GM18873 (cell line): Measurements from ENCODE around the gene CDK5R2.
"Not testable (repeated sequence)": the region's sequence is repeated elsewhere in the genome, so short reads cannot be mapped to it uniquely, and the experiment has no call there.

Source experiments
- ATAC-seq: cut with Tn5 transposase; IDR thresholded peaks from one replicate; pipeline ENCODE4 v1.9.1; 2021; ENCODE audit warnings: mild to moderate bottlenecking, moderate library complexity, moderate number of reproducible peaks; ENCODE audit not compliant: unreplicated experiment, low FRiP score

CDK5R2 gene

DNA sequence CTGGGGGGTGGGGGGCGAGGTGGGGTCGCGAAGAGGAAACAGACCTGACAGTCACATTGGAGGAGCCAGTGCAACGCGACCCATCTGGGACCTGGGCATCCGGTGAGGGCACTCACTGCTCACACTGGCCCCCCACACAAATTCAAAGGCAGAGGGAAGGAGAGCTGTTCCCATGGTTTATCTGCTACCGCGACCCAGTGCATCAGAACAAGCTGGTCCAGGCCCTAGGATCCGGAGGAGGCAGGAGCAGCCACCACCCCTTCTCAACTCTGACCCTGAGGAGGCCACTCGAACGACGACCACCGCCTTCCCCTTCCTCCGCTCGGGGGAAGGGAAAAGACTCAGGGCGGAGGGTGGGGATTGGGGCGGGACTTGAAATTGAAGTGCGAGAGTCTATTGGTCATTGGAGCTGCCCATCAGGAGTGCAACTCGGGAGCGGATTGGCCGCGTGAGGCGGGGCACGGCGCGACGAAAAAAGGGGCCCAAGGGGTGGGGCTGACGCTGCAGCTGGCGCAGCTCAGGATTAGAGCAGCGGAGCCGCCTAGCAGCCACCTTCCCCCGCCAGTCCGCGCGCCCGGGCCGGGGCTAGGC is at the start of gene CDK5R2:
TSS of gene CDK5R2 (plus strand) at position 526 of the 591 bp plus-strand sequence. CDS start 155 bp downstream, outside the sequence.
- ATAC-seq: peak; percentile 94

DNA sequence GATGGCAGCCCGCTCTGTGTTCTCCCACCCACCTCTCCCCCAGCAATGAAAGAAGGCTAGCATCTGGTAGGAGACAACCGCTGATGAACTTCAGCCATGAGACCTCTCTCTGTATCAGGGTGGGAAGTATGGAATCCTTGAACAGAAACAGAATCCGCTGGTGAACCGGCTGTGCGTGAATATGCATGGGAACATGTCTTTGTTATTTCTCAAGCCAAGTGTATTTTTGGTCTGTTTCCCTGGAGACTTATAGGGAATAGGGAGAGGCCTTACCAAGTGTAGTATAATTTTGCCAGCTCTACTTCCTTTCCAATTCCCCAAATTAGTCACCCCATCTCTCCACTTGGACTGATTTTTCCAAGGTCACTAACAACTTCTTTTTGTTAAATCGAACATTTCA is 48.7 kb upstream of the CDK5R2 start:
- no peak for ATAC-seq

DNA sequence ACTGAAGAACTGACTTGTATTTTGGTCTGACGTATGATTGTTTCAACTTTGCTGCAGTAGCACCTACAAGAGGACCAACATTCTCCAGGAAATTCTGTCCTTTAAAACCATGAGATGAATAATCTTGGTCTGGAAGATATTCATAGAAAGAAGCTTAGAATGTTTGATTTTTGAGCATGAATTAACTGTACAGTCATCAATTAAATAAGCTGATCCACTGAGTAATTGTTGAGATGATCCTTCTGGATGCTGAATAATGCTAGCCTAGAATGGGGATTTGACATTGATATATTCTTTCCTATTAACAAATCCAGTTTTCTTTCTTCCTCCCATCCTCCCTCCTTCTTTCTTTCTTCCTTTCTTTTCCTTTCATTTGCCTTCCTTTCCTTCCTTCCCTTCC is 39.0 kb upstream of the CDK5R2 start:
- ATAC-seq: no peak

DNA sequence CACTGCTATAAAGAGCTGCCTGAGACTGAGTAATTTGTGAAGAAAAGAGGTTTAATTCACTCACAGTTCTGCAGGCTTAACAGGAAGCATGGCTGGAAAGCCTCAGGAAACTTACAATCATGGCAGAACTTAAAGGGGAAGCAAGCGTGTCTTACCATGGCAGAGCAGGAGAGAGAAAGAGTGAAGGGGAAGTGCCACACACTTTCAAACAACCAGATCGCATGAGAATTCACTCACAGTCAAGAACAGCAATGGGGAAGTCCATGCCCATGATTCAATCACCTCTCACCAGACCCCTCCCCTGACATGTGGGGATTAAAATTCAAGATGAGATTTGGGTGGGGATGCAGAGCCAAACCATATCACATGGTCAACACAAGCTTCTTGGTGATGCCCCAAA is 34.7 kb upstream of the CDK5R2 start:
- ATAC-seq: no peak

DNA sequence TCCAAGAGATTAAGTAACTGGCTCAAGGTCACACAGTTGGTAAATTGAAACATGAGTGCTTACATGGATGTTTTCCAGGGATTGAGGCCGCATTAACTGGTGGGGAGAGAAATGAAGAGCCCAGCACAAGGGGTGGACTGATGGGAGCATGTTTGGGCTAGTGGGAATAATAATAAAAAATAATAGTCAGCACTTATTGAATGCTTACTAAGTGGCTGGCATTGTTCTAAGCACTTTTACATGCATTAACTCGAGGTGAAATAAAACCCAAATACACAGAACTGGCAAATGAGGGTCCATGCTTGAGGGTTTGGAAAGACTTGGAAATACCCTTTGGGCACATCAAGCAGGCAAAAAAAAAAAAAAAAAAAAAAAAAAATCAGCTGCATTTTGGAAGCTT is 34.0 kb upstream of the CDK5R2 start:
- ATAC-seq: no peak

DNA sequence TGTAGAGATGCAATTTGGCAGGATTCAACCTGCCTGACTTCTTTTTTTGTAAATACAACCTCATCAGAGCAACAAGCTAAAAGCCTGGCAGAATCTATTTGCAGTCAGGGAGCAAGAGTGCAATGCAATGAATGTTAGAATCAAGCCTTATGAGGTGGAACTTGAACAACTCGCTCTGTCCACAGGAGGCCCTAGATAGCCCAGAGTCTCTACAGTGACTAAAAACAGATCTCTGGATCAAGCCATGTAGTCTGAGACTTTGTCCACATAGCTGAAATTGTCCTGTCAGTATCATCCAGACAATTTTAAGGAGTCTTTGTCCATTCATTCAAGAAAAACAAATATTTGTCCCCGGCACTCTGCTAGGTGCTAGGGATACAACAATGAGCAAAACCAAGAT is 32.0 kb upstream of the CDK5R2 start:
- ATAC-seq: no peak

DNA sequence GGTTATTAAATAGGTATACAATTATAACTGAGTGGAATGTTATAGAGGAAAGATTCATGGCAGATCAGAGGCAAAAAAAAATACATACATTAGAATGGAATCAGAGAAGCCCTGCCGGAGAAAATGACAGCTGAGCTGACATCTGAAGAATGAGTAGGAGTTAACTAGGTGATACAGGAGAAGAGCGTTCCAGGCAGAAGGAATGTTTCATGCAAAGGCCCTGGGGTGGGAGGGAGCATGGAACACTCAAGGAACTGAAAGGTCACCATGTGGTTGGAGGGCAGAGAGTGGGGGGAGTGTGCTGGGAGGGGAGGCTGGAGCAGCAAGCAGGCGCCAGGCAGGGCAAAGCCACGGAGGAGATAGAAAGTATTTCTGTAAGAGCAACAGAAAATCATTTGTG is 31.6 kb upstream of the CDK5R2 start:
- no peak for ATAC-seq

DNA sequence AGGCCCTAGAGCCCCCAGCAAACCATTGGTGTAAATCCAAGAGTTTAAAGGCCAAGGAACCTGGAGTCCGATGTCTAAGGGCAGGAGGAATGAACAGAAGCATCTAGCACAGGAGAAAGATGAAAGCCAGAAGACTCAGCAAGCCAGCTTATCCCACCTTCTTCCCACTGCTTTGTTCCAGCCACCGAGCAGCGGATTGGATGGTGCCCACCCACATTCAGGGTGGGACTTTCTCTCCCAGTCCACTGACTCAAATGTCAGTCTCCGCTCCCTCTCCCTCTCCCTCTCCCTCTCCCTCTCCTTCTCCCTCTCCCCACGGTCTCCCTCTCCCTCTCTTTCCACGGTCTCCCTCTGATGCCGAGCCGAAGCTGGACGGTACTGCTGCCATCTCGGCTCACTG is 29.0 kb upstream of the CDK5R2 start:
- ATAC-seq: not testable (repeated sequence)

DNA sequence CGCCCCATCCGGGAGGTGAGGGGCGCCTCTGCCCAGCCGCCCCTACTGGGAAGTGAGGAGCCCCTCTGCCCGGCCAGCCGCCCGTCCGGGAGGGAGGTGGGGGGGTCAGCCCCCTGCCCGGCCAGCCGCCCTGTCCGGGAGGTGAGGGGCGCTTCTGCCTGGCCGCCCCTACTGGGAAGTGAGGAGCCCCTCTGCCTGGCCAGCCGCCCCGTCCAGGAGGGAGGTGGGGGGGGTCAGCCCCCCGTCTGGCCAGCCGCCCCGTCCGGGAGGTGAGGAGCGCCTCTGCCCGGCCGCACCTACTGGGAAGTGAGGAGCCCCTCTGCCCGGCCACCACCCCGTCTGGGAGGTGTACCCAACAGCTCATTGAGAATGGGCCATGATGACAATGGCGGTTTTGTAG is 27.7 kb upstream of the CDK5R2 start:
- not testable (repeated sequence) for ATAC-seq

DNA sequence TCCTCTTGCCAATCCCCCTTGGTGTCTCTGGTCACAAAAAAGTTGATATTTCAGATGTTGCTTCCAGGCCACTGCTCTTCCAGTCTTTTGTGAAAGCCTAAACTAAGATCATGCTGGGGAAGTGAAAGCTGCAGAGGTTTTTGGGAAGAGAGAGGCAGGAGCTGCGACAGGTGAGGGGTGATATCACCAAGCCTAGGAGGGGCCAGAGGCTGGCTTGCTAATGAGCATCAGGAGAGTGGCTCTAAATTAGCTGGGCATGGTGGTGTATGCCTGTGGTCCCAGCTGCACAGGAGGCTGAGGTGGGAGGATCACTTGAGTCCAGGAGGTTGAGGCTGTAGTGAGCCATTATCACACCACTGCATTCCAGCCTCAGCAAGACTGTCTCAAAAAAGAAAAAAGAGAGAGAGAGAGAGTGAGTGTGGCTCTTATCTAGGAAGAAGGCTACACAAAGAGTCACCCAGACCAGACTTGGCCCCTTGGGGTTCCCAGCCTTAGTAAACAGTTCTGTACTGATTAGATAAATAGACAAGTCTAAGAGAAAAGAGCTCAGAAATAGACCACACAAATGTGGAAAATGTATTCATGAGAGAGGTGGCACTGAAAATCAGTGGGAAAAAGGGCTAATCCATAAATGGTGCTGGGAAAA is 14.6 kb upstream of the CDK5R2 start:
- ATAC-seq: no peak

DNA sequence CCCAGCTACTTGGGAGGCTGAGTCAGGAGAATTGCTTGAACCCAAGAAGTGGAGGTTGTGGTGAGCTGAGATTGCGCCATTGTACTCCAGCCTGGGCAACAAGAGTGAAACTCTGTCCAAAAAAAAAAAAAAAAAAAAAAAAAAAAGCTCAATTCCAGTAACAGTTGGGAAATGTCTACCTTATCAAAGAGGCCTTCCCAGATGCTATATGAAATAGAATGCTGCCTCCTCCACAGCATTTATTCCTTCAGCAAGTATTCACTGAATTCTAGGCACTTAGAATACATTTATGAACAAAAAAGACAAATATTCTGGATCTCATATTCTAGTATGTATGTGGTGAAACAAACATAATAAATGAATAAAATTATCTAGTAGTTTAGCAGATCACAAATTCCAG is 12.8 kb upstream of the CDK5R2 start:
- no peak for ATAC-seq

DNA sequence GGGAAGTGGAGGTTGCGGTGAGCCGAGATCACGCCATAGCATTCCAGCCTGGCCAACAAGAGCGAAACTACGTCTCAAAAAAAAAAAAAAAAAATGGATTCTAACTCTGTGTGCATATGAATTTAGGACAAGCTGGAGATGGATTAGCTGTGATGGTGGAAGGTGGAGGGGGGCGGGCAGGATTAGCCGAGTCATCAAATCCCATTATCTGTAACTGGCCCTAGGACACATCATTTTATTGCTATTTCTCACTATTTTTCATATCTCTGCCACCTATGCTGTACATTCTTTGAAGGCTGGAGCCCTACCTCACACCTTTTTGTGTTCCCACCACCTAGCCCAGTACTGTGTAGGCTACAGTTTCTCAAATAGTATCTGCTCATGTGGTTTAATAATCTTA is 7.3 kb upstream of the CDK5R2 start:
- ATAC-seq: no peak

DNA sequence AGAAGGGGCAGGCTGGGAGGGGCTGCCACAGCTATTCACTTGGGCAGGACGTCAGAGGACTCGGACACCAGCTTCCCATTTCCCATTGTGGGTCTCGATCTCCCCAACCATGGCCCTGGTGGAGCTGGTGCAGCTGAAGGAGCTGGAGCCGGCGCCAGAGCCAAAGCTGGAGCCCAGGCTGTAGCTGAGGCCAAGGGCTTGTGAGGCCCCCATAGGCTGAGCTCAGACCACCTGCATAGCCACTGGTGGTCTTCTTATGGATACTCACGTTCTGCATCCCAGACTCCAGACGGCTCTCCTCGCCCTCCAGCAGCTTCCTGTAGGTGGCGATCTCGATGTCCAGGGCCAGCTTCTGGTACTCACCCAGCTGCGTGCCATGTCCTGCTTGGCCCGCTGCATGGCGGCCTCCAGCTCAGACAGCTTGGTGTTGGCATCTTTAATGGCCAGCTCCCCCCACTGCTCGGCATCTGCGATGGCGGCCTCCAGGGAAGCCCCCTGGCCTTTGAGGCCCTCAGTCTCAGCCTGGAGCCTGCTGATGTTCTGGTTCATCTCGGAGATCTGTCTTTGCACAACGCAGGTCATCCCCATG is 6.0 kb upstream of the CDK5R2 start:
- no peak for ATAC-seq

DNA sequence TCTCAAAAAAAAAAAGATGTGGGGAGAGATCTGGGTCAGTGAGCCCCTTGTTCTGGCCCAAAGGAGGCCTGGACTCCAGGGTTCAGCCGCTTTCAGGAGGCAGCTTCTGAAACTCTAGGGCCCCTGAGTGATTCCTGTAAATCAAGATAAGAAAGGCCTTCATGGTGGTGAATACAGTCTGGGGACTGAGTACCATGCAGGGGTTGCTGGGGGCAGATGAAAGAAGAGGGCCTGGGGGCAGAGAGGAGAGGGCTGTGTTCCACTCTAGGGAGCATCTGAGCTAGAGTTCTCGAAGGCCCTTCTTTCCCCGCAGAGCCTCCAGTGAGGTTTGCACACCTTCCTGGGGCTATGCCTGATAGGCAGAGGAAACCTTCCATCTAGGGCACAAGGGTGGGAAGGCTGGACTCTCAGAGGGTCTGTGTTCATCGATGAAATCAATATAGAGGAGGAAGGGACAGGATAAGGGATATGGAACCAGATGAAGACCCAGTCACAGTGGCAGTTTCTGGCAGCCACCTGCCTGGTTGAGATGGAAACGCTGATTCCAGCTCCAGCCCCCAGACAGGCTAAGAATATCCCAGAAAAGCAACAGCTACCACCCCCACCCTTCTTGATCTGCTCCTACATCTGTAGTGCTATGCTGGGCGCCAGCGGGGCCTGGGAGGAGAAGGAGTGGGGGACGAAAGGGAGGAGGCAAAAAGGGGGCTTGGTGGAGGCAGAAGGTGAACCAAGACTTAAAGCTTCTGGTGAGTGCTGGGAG is 4.7 kb upstream of the CDK5R2 start:
- no peak for ATAC-seq

DNA sequence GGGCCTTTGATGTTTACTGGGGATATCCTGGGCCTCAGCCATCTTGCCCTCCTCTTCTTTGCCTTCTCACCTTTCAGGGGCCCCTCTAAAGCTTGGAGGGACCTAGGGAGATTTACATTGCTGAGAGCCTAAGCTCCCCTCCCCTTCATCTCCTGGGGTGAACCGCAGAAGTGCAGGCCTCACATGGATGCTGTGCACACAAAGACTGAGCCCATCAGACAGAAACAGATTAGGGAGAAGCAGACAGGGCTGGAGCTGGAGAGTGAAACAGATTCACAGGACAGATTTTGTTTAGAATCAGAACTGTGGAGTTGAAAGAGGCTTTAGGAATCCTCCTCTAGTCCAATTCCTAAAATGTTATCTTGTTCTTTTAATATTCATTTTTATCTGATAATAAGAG is 3.4 kb upstream of the CDK5R2 start:
- no peak for ATAC-seq

DNA sequence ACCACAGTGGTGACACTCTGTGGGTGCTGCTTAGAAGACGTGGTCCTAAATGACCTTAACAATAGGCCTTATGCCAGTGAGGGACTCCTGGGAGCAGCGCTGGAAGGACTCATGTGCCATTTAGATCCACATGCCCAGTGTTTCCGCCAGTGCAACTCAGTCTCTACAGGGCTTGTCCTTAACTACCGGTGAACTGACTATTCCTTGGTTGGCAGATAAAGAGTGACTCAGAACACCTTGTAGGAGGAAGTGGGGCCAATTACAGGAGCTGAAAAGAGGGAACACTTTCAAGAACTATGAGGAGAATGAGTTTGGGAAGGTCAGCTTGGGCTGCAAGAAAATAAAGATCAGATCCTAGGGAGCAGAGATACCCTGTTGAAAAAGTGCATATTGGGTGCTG is 1.8 kb upstream of the CDK5R2 start:
- ATAC-seq: no peak

DNA sequence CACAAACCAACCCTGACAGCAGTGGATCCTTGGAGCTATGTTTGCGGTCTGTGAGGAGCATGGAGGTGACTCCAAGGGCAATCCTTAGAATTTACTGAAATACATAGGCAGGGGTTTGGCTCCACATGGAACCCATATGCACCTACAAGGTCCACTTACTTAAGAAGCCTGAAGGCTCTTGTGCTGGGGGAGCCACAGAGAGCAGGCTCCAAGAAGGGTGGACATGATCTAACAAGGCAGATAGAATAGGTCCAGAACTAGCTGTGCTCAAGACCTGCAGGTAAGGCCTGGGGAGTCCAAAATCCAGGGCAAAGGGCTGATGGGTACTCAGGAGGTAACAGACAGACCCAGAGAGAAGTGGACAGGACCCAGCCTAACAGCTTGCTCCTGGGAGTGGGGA is 1.2 kb upstream of the CDK5R2 start:
- ATAC-seq: no peak

DNA sequence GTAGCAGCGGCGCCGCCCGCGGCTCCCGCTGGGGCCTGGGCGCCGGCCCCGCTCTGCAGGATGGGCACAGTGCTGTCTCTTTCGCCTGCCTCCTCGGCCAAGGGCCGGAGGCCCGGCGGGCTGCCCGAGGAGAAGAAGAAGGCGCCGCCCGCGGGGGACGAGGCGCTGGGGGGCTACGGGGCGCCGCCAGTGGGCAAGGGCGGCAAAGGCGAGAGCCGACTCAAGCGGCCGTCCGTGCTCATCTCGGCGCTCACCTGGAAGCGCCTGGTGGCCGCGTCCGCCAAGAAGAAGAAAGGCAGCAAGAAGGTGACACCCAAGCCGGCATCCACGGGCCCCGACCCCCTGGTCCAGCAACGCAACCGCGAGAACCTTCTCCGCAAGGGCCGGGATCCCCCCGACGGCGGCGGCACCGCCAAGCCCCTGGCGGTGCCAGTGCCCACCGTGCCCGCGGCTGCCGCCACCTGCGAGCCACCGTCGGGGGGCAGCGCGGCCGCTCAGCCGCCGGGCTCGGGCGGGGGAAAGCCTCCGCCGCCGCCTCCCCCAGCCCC is 369 bp downstream of the CDK5R2 start:
- no peak for ATAC-seq

DNA sequence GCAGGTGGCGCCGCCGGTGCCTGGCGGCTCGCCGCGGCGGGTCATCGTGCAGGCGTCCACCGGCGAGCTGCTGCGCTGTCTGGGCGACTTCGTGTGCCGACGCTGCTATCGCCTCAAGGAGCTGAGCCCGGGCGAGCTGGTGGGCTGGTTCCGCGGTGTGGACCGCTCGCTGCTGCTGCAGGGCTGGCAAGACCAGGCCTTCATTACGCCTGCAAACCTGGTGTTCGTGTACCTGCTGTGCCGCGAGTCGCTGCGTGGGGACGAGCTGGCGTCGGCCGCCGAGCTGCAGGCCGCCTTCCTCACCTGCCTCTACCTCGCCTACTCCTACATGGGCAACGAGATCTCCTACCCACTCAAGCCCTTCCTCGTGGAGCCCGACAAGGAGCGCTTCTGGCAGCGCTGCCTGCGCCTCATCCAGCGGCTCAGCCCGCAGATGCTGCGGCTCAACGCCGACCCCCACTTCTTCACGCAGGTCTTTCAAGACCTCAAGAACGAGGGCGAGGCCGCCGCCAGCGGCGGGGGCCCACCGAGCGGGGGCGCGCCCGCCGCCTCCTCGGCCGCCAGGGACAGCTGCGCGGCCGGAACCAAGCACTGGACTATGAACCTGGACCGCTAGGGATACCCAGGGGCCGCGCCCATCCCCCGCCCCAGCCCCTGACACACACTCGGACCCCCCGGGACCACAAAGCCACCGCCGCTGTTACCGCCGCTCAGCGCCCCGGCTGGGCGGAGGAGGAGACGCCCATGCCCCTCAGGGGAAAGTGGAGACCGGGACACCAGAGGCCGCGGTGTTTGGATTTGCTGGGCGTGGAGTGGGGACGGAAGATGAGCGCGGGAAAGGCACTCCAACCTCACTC is 1.1 kb downstream of the CDK5R2 start:
- no peak for ATAC-seq

DNA sequence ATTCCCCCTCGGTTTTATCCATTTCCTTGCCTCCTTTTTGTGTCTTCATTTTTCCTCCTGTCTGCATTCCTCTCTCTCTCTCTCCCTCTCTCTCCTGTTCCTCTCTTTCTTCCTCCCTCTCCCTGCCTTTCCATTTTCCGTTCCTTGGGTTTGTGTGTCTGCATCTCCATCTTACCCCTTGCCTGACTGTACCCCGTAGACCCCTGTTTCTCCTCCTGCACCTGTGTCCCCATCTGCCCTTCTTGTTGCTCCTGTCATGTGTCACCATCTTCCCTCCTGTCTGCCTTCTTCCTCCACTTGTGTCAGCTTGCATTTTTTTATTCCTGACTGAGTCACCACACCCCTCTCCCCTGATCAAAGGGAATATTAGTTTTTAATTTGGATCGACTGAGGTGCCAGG is 1.8 kb downstream of the CDK5R2 start:
- ATAC-seq: no peak
